Prostate gland (tissue), 2 donors: ENCODE data around the gene TMEM220. TPM values are rescaled to one million over a fixed set of nuclear protein-coding genes. Genes with fewer than 3 reads are reported as not detected.
"Not testable (repeated sequence)": the region's sequence is repeated elsewhere in the genome, so short reads cannot be mapped to it uniquely, and the experiment has no call there.

ENCODE experiments used
- DNase-seq: peaks from one replicate; pipeline ENCODE4 v3.0.0-alpha.2; 2019; ENCODE audit warnings: low spot score
- H3K27ac ChIP-seq, 2 donors: fragments of 200-600 bp; sonication (generic); 2 replicates each; pipeline ENCODE4 v1.5.1; 2017 to 2019
- H3K27me3 ChIP-seq: fragments of 200-600 bp; sonication (generic); replicated peaks from 2 replicates; pipeline ENCODE4 v1.5.1; 2019; ENCODE audit not compliant: insufficient read depth
- H3K36me3 ChIP-seq, 2 donors: fragments of 200-600 bp; sonication (generic); 1 replicate in 1 of 2; 2 replicates in 1 of 2; pipeline versions ENCODE4 v1.5.1 to v1.8.1; 2017 to 2019
- H3K4me1 ChIP-seq: fragments of 200-600 bp; sonication (generic); replicated peaks from 2 replicates; pipeline ENCODE4 v1.5.1; 2019
- H3K4me3 ChIP-seq, 2 donors: fragments of 200-600 bp; sonication (generic); 2 replicates each; pipeline ENCODE4 v1.5.1; 2017 to 2019
- H3K9me3 ChIP-seq: fragments of 200-600 bp; sonication (generic); 2 replicates; pipeline ENCODE4 v1.5.1; 2017
- CTCF ChIP-seq, 4 experiments: fragments of 200-600 bp in 2 of 4; fragments of 450-650 bp in 2 of 4; sonication (generic) in 2 of 4; IDR thresholded peaks; 1 replicate in 3 of 4; 2 replicates in 1 of 4; pipeline ENCODE4 v1.5.1; 2016 to 2019; ENCODE audit warnings: antibody characterized with exemption in 4 of 4, mild to moderate bottlenecking in 2 of 4, moderate library complexity in 2 of 4
- POLR2A ChIP-seq: fragments of 450-650 bp; IDR thresholded peaks from one replicate; pipeline ENCODE4 v1.6.1; 2016; ENCODE audit warnings: antibody characterized with exemption, mild to moderate bottlenecking
- POLR2AphosphoS5 ChIP-seq: sonication (generic); formaldehyde crosslinking; IDR thresholded peaks from one replicate; pipeline ENCODE4 v1.6.1; 2017; ENCODE audit warnings: antibody characterized with exemption
- WGBS: methylation state at CpG from one replicate; pipeline ENCODE4 v1.1.5; 2018; 5-methylcytosine and 5-hydroxymethylcytosine counted together
- intact Hi-C: fragments of 100-400 bp; cut with DNase I; formaldehyde crosslinking; loops from one replicate; pipeline ENCODE4 v1.14.2; 2022
- total RNA-seq, 2 donors: library from RNA; depleted of rRNA; stranded (reverse); fragments of >200 nt; gene quantifications; one replicate each; pipeline ENCODE4 v1.1.0, GENCODE V29; 2016

Gene TMEM220
- total RNA-seq, 2 donors from 2014 or later, result 18.4 to 30.1 TPM

- Histone ChIP-seq H3K27ac (peak overlapping the region in 1 of 2 donors; percentile 32), H3K4me3 (no peak overlapping the region), H3K36me3 (peaks cover 0 to 3% of the 10 kb centered on the region in 2 donors), H3K9me3 (no peaks in the 10 kb centered on the region), H3K27me3 (no peaks in the 10 kb centered on the region), H3K4me1 (peaks cover 3% of the 10 kb centered on the region)
- no peak for TF ChIP-seq POLR2A
- no peak for TF ChIP-seq CTCF (IDR thresholded peaks at IDR 0.05)
- TF ChIP-seq POLR2AphosphoS5, result no peak
- DNase-seq, result no peak
- intact Hi-C loops, result loop anchor here (2.0 kb wide), 1 partner anchor 31 kb away; the partner anchor contains the start of gene TMEM220
- WGBS, result 93% methylated on average over 1 of the region's 1 CpG
These were observed 30.0 kb downstream of the TMEM220 start for GRCh38 chr17:10699856-10700255.

GRCh38 chr17:10698096-10698818 is 31.6 kb downstream of the TMEM220 start:
- TF ChIP-seq POLR2AphosphoS5 (peak; percentile 79), CTCF (IDR thresholded peaks at IDR 0.05) (no peak)
- H3K9me3 ChIP-seq, result no peaks in the 10 kb centered on the region
- intact Hi-C loops, result loop anchor here (2.0 kb wide), 1 partner anchor 33 kb away; the partner anchor contains the start of gene TMEM220
- peaks cover 0 to 3% of the 10 kb centered on the region in 2 donors for H3K36me3 ChIP-seq
- peak; percentile 51 for DNase-seq
- no peaks in the 10 kb centered on the region for H3K27me3 ChIP-seq
- 7% methylated on average over 18 of the region's 18 CpGs for WGBS
- peaks cover 3% of the 10 kb centered on the region for H3K4me1 ChIP-seq
- H3K27ac ChIP-seq, result peak overlapping the region; percentile 94 to 98
- H3K4me3 ChIP-seq, result peak overlapping the region; percentile 74 to 84

GRCh38 chr17:10697092-10698081 is 32.4 kb downstream of the TMEM220 start, which contains the start of the genes ADPRM and SCO1:
ADPRM (plus strand) TSS chr17:10697594; CDS start chr17:10704927, 7,333 bp downstream.
SCO1 (minus strand) TSS chr17:10697533; CDS start chr17:10697507, 26 bp downstream.
- intact Hi-C loops, result loop anchor here (2.0 kb wide), 1 partner anchor 33 kb away; the partner anchor contains the start of gene TMEM220
- TF ChIP-seq POLR2AphosphoS5 (peak; percentile 98), POLR2A (peak; percentile 94), CTCF (IDR thresholded peaks at IDR 0.05) (peak; percentile 10 to 67 (median 58))
- Histone ChIP-seq H3K36me3 (peaks cover 0 to 3% of the 10 kb centered on the region in 2 donors), H3K4me3 (peak within 1 kb of the TSS; percentile 74 to 84), H3K27me3 (no peaks in the 10 kb centered on the region), H3K27ac (peak within 1 kb of the TSS; percentile 94 to 98), H3K9me3 (no peaks in the 10 kb centered on the region), H3K4me1 (peaks cover 3% of the 10 kb centered on the region)
- WGBS, result under 1% methylated on average over 30 of the region's 84 CpGs
- DNase-seq, result peak; percentile 93

GRCh38 chr17:10695875-10696407 is 33.9 kb downstream of the TMEM220 start:
- H3K4me1 ChIP-seq, H3K36me3 ChIP-seq, intact Hi-C loops, DNase-seq, H3K9me3 ChIP-seq, H3K4me3 ChIP-seq, H3K27ac ChIP-seq, H3K27me3 ChIP-seq: not testable (repeated sequence)
- 86% methylated on average over 17 of the region's 17 CpGs for WGBS

GRCh38 chr17:10687499-10687898 is 42.3 kb downstream of the TMEM220 start:
- no peaks in the 10 kb centered on the region for H3K4me1 ChIP-seq
- H3K36me3 ChIP-seq, result peaks cover 0 to 9% of the 10 kb centered on the region in 2 donors
- WGBS, result 80% methylated on average over 2 of the region's 2 CpGs
- TF ChIP-seq POLR2A (no peak), POLR2AphosphoS5 (no peak), CTCF (IDR thresholded peaks at IDR 0.05) (no peak)
- H3K4me3 ChIP-seq, result no peak overlapping the region
- DNase-seq, result no peak
- no peaks in the 10 kb centered on the region for H3K27me3 ChIP-seq
- intact Hi-C loops, result no loop called here
- H3K9me3 ChIP-seq, result no peaks in the 10 kb centered on the region
- no peak overlapping the region for H3K27ac ChIP-seq
